GM12873 (cell line): ENCODE results near the gene B3GALT4.

ENCODE experiments used
- TF ChIP-seq, protein P1 (sequence below): IDR thresholded peaks from 2 replicates; pipeline ENCODE4 v1.5.1; 2012; ENCODE audit warnings: low read depth, mild to moderate bottlenecking, moderate library complexity, low read length, control low read depth; ENCODE audit not compliant: insufficient read depth; ENCODE audit errors: missing control alignments

Gene B3GALT4

DNA sequence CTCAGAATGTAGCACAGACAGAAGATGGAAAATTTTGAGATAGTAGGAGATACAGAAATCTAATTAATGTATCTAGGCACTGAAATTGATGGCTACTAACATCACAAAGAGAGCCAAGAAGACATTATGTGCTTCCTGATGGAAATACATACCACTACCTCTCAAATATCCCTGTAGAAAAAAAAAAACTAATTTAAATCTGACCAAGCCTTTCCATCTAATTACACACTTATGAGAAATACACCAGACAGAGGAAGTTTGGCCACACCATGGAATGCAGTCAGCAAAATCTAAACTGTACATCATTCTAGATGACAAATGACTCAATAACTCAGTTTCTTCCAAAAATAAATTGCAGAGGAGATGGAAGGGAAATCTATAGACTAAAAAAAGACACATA is 24.2 kb upstream of the B3GALT4 start:
- TF ChIP-seq, protein P1, sequence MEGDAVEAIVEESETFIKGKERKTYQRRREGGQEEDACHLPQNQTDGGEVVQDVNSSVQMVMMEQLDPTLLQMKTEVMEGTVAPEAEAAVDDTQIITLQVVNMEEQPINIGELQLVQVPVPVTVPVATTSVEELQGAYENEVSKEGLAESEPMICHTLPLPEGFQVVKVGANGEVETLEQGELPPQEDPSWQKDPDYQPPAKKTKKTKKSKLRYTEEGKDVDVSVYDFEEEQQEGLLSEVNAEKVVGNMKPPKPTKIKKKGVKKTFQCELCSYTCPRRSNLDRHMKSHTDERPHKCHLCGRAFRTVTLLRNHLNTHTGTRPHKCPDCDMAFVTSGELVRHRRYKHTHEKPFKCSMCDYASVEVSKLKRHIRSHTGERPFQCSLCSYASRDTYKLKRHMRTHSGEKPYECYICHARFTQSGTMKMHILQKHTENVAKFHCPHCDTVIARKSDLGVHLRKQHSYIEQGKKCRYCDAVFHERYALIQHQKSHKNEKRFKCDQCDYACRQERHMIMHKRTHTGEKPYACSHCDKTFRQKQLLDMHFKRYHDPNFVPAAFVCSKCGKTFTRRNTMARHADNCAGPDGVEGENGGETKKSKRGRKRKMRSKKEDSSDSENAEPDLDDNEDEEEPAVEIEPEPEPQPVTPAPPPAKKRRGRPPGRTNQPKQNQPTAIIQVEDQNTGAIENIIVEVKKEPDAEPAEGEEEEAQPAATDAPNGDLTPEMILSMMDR: no peak

DNA sequence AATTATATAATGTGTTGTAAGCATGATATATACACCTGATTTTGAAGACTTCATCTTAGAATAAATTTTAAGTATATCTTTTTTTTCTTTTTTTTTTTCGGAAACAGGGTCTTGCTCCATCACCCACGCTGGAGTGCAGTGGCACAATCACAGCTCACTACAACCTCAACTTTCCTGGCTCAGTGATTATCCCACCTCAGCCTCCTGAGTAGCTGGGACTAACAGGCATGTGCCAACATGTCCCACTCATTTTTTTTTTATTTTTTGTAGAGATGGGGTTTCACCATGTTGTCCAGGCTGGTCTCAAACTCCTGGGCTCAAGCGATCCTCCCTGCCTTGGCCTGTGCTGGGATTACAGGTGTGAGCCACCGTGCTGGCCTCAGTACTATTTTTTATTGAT is 22.3 kb upstream of the B3GALT4 start:
- TF ChIP-seq, protein P1: no peak

DNA sequence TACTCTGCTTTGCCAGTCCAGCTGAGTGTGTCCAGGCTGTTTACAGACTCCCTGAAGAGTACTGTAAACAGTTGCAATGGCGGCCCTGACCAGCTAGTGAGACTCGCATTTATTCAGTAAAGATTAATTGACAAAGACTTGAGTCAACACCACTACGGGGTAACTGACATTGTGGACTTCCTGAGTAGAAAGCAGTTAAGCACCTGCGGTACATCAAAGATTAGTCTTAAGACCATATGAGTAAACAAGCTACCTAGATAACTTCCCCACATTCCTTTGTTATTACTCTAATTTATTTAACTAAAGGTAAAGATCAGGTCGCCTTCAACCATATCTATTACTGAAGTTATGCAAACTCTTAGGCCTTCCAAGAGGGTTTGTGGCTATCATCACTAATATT is 17.9 kb upstream of the B3GALT4 start:
- TF ChIP-seq, protein P1: no peak

DNA sequence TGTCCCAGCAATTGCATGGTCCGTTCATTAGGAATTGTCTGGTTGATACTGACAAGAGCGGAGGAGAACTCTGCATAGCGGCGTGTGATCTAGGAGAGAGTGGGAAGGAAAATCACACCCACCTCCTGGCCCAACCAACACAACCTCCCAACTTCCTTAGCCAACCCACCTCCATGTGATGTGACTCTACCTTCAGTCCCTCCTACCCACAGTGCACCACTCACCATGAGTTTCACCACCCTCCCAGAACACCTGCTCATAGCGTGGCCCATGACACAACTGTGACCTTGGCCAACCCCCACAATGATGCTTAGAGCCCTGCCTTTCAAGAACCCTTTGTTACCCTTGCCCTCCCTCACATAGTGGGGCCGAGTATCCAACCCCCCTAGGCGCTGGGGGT is 12.9 kb upstream of the B3GALT4 start:
- TF ChIP-seq, protein P1: no peak

DNA sequence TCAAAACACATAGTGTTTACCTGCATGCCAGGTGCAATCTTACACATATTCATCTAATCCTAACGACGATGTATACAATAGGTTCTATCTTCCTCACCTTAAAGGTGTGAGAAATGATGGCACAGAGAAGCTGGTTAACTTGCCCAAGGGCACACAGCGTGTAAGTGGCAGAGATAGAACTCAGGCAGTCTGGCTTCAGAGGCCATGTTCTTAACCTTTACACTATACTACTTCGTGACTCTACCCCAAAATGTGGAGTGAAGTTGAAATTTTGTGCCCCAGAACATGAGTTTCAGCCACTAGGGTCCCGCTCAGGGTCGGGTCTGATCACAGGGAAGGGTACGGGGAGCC is 5.8 kb upstream of the B3GALT4 start:
- TF ChIP-seq, protein P1: peak; percentile 32

DNA sequence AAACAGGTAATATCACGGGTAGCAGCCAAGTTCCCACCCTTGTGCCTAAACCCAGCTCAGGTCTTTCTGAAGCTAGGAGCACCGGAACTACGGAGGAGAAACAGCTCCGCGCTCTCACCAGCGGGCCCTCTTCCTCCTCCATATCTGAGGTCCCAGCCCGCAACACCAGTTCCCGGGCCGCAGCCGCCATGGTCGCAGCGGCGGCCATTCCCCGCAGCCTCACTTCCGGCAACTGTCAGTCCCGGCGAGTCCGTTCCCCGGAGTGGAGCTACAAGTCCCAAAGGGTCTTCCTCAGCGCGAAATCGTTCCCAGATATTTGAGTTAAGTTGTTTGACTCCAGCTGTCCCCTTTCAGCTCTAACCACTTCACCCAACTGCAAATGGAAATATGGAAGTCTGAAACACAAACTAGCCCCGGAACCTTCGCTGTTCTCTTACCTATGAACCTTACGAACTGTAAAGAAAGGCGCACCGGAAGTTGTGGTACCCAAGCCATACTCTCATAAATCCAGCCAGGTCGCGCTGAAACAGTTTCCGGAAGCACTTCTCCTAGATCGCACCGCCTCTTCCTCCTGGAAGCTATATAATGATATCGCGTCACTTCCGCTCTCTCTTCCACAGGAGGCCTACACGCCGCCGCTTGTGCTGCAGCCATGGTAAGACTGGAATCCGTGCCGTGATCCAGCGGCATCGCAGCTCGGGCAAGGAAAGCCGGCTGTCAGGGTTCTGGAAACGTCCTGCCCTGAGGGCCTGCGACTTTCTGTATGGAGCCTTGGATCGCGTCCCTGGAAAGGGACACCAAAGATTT is 5.3 kb upstream of the B3GALT4 start, which contains the start of the genes RPS18 and VPS52:
TSS of gene RPS18 (plus strand) at position 608 of the 807 bp plus-strand sequence. CDS start at position 653, 45 bp downstream.
TSS of gene VPS52 (minus strand) at position 409 of the 807 bp plus-strand sequence. CDS start at position 208, 201 bp downstream.
- TF ChIP-seq, protein P1: no peak

DNA sequence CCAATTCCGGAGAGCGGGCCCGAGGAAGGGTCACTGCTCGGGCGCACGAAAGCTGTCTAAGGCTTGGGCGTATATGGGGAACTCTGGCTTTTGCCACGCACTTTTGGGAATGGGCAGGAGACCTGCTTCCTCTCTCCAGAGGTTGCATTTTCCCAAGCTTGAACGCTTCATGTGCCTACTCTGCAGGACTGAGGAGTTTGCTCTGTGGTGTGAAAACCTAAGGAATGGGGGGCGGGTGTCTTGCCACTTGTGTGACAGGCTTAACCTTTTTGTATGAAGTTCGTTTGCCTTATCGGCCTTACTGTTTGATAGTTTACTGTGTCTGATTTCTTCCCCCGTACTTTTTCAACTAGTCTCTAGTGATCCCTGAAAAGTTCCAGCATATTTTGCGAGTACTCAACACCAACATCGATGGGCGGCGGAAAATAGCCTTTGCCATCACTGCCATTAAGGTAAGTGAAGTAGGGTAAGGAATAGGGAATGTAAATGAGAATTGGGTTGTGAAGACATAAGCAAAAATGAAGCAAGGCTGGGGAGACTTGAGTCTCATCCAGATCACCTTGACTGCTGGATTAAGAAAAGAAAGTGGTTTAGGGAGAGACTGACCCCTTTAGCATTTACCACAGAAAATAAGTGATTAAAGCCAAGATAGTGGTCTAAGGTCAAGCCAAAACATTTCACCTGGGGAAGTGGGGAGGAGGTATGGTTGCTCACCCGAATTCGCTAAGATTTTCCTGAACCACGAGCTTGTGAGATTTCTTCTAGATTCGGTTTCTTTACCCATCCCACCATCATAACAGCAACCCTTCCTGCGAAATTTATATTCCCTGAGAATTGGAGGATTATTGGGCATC is 4.4 kb upstream of the B3GALT4 start:
- TF ChIP-seq, protein P1: no peak
